OCI-LY1 (cell line): Measurements from ENCODE around the gene PABPC1L.
"Not testable (repeated sequence)": the region's sequence is repeated elsewhere in the genome, so short reads cannot be mapped to it uniquely, and the experiment has no call there.

Source experiments
- H2AFZ ChIP-seq: fragments of 200-600 bp; sonication (generic), shearing (Covaris generic); 2 replicates; pipeline ENCODE4 v1.6.0; 2014; ENCODE audit warnings: antibody characterized with exemption, mild to moderate bottlenecking, low read length
- H3F3A ChIP-seq: fragments of 200-600 bp; sonication (generic), shearing (Covaris generic); 2 replicates; pipeline ENCODE4 v1.6.0; 2014; ENCODE audit warnings: mild to moderate bottlenecking, antibody characterized with exemption, low read length, moderate library complexity; ENCODE audit not compliant: insufficient read depth
- H3K27ac ChIP-seq: fragments of 200-600 bp; sonication (generic); 2 replicates; pipeline ENCODE4 v1.5.1; 2014; ENCODE audit warnings: low read length, mixed run types, mild to moderate bottlenecking, low read depth; ENCODE audit not compliant: poor library complexity, severe bottlenecking
- H3K27me3 ChIP-seq: fragments of 200-600 bp; sonication (generic); 2 replicates; pipeline ENCODE4 v1.6.0; 2014; ENCODE audit warnings: antibody characterized with exemption, mild to moderate bottlenecking, low read length, moderate library complexity; ENCODE audit not compliant: insufficient read depth
- H3K36me3 ChIP-seq: fragments of 200-600 bp; sonication (generic); 2 replicates; pipeline ENCODE4 v1.6.1; 2014; ENCODE audit warnings: mild to moderate bottlenecking, antibody characterized with exemption, low read length, moderate library complexity, mixed read lengths; ENCODE audit not compliant: insufficient read depth
- H3K4me1 ChIP-seq: fragments of 200-600 bp; sonication (generic); 2 replicates; pipeline ENCODE4 v1.5.1; 2014; ENCODE audit warnings: mild to moderate bottlenecking, low read length, moderate library complexity; ENCODE audit not compliant: insufficient read depth, severe bottlenecking
- H3K4me2 ChIP-seq: fragments of 200-600 bp; sonication (generic), shearing (Covaris generic); 2 replicates; pipeline ENCODE4 v1.6.1; 2014; ENCODE audit warnings: low read length
- H3K4me3 ChIP-seq: fragments of 200-600 bp; sonication (generic); 2 replicates; pipeline ENCODE4 v1.5.1; 2014; ENCODE audit warnings: low read length, low read depth, mild to moderate bottlenecking, mixed read lengths; ENCODE audit not compliant: poor library complexity, severe bottlenecking
- H3K79me2 ChIP-seq: fragments of 200-600 bp; shearing (Covaris generic); 2 replicates; pipeline ENCODE4 v1.6.1; 2016; ENCODE audit warnings: mixed run types, low read length, mixed read lengths; ENCODE audit not compliant: insufficient read depth
- H3K9ac ChIP-seq: fragments of 200-600 bp; sonication (generic), shearing (Covaris generic); 2 replicates; pipeline ENCODE4 v1.6.1; 2014; ENCODE audit warnings: mild to moderate bottlenecking, low read length, mixed read lengths
- H3K9me2 ChIP-seq: fragments of 200-600 bp; sonication (generic), shearing (Covaris generic); 2 replicates; pipeline ENCODE4 v1.6.1; 2014; ENCODE audit warnings: low read depth, mild to moderate bottlenecking, low read length, mixed read lengths
- H3K9me3 ChIP-seq: fragments of 200-600 bp; shearing (Covaris generic); 2 replicates; pipeline ENCODE4 v1.6.1; 2014; ENCODE audit warnings: low read length, mixed read lengths
- H4K20me1 ChIP-seq: fragments of 200-600 bp; sonication (generic), shearing (Covaris generic); 2 replicates; pipeline ENCODE4 v1.6.0; 2016; ENCODE audit warnings: mild to moderate bottlenecking, low read length; ENCODE audit not compliant: insufficient read depth
- EZH2 ChIP-seq: fragments of 200-600 bp; sonication (generic), shearing (Covaris generic); IDR thresholded peaks from 2 replicates; pipeline ENCODE4 v1.8.0; 2017; ENCODE audit warnings: borderline replicate concordance, mixed run types, mild to moderate bottlenecking, antibody characterized with exemption, low read length, moderate library complexity, mixed read lengths
- TF ChIP-seq, protein P1 (sequence below): fragments of 200-600 bp; sonication (generic), shearing (Covaris generic); IDR thresholded peaks from 2 replicates; pipeline ENCODE4 v1.5.1; 2017; ENCODE audit warnings: mild to moderate bottlenecking, antibody characterized with exemption, low read length, moderate library complexity, mixed read lengths

The PABPC1L gene

DNA sequence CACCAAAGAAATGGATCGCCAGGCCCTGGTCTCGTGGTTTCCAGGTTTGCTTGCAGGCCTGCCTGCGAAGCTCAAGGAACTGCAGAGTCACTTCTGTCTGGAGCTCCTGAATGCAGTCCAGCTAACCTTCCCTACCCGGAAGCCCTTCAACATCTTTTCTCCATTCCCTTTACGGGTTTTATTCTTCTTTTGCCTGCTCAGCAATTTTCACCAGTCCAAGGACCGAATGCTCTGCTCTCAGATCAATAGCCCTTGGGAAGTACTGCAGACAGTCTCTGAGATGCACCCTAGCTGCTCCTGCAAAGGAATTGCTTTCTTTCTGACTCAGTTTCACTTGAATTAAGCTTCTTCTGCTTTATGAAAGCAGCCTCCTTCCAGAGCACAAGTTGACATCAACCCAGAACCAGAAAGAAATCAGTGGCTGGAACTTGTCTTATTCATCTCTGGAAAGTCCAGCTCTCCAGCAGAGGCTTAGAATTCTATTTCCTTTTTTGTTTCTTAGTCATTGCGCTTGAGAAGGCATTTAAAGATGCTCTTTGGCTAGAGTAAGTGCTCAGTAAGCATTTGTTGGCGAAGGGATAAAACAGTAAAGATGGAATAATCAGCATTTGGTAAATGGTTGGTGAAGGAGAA is 43.0 kb upstream of the PABPC1L start:
- H3F3A ChIP-seq, result no peaks in the 10 kb centered on the region
- H3K4me3 ChIP-seq, result no peak overlapping the region
- no peak overlapping the region for H3K27ac ChIP-seq
- H4K20me1 ChIP-seq, result no peaks in the 10 kb centered on the region
- TF ChIP-seq, protein P1, sequence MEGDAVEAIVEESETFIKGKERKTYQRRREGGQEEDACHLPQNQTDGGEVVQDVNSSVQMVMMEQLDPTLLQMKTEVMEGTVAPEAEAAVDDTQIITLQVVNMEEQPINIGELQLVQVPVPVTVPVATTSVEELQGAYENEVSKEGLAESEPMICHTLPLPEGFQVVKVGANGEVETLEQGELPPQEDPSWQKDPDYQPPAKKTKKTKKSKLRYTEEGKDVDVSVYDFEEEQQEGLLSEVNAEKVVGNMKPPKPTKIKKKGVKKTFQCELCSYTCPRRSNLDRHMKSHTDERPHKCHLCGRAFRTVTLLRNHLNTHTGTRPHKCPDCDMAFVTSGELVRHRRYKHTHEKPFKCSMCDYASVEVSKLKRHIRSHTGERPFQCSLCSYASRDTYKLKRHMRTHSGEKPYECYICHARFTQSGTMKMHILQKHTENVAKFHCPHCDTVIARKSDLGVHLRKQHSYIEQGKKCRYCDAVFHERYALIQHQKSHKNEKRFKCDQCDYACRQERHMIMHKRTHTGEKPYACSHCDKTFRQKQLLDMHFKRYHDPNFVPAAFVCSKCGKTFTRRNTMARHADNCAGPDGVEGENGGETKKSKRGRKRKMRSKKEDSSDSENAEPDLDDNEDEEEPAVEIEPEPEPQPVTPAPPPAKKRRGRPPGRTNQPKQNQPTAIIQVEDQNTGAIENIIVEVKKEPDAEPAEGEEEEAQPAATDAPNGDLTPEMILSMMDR, result no peak
- TF ChIP-seq EZH2, result no peak
- no peak overlapping the region for H2AFZ ChIP-seq
- H3K27me3 ChIP-seq, result no peaks in the 10 kb centered on the region
- H3K9ac ChIP-seq, result no peak overlapping the region
- no peak overlapping the region for H3K4me2 ChIP-seq
- H3K36me3 ChIP-seq, result no peaks in the 10 kb centered on the region
- no peaks in the 10 kb centered on the region for H3K9me2 ChIP-seq
- H3K79me2 ChIP-seq, result no peaks in the 10 kb centered on the region
- no peaks in the 10 kb centered on the region for H3K4me1 ChIP-seq
- H3K9me3 ChIP-seq, result no peaks in the 10 kb centered on the region

DNA sequence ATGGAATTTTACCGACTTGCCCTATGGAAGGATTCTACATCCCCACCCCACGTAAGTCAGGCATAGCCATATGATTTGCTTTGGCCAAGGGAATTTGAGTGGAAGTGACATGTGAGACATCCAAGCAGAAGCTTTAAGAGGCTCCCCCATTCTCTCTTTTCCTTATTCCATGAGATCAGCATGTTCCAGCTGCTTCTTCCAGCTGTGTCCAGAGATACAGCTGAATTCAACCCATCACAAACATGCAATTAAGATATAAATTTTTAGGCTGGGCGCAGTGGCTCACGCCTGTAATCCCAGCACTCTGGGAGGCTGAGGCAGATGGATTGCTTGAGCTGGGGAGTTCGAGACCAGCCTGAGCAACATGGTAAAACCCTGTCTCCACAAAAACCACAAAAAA is 40.4 kb upstream of the PABPC1L start:
- H3K79me2 ChIP-seq, result no peaks in the 10 kb centered on the region
- no peak overlapping the region for H3K9ac ChIP-seq
- H3K4me2 ChIP-seq, result no peak overlapping the region
- no peaks in the 10 kb centered on the region for H3K9me2 ChIP-seq
- H3K9me3 ChIP-seq, result no peaks in the 10 kb centered on the region
- no peak overlapping the region for H3K27ac ChIP-seq
- no peaks in the 10 kb centered on the region for H3K4me1 ChIP-seq
- no peaks in the 10 kb centered on the region for H3F3A ChIP-seq
- no peaks in the 10 kb centered on the region for H3K36me3 ChIP-seq
- H4K20me1 ChIP-seq, result no peaks in the 10 kb centered on the region
- no peak overlapping the region for H2AFZ ChIP-seq
- TF ChIP-seq, protein P1, result no peak
- TF ChIP-seq EZH2, result no peak
- H3K4me3 ChIP-seq, result no peak overlapping the region
- no peaks in the 10 kb centered on the region for H3K27me3 ChIP-seq

DNA sequence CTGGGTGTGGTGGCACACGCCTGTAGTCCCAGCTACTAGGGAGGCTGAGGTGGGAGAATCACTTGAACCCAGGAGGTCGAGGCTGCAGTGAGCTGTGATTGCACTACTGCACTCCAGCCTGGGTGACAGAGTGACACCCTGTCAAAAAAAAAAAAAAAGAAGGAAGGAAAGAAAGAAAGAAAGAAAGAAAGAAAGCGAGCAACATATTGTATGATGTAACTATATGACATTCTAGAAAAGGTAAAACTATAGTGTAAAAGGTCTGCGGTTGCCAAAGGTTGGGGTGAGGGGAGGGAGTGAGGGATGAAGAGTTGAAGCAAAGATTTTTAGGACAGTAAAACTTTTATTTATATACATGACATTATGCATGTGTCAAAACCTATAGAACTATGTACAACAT is 27.5 kb upstream of the PABPC1L start:
- H3K4me2 ChIP-seq, H4K20me1 ChIP-seq, H3K27me3 ChIP-seq, H3K27ac ChIP-seq, H3K9ac ChIP-seq, H2AFZ ChIP-seq, H3K9me2 ChIP-seq, H3K4me3 ChIP-seq, H3K36me3 ChIP-seq, H3K9me3 ChIP-seq, H3F3A ChIP-seq: not testable (repeated sequence)
- peaks cover 20% of the 10 kb centered on the region for H3K4me1 ChIP-seq
- peaks cover 18% of the 10 kb centered on the region for H3K79me2 ChIP-seq

DNA sequence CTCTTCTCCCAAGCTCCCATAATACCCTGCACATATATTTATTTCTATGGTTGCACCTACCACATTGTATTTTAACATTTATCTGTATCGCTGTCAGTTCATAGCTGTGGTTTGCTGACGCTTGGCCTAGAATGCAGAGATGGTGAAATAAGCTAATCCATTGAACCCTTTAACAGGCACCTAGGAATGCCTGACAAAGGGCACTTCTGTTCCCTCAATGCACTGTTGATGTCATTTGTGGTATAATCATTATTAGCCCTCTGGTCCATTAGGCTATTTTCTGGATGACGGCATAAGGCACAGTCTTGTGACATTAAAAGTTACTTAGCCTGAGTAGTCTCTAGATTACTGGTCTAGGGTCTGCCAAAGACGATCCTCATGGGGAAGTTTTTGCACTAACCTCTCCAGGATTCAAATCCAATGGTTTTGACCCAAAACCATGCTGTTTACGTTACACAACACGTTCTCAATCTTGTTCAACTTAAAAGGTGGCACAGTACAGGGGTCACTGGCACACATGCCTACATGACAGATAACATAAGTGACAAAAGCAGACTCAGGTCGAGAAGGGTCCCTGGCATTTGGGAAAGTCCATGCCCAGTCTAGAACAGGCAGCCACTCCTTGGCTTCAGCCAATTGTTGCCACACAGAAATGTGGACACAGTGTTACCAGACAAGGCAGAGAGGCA is 26.5 kb upstream of the PABPC1L start:
- H3K27me3 ChIP-seq, result no peaks in the 10 kb centered on the region
- TF ChIP-seq, protein P1, result no peak
- TF ChIP-seq EZH2, result no peak
- H3K9me2 ChIP-seq, result no peaks in the 10 kb centered on the region
- H3K4me2 ChIP-seq, result no peak overlapping the region
- no peak overlapping the region for H3K27ac ChIP-seq
- H3K4me1 ChIP-seq, result peaks cover 30% of the 10 kb centered on the region
- no peak overlapping the region for H2AFZ ChIP-seq
- H3F3A ChIP-seq, result no peaks in the 10 kb centered on the region
- no peak overlapping the region for H3K4me3 ChIP-seq
- no peak overlapping the region for H3K9ac ChIP-seq
- H3K9me3 ChIP-seq, result no peaks in the 10 kb centered on the region
- peaks cover 27% of the 10 kb centered on the region for H3K79me2 ChIP-seq
- no peaks in the 10 kb centered on the region for H4K20me1 ChIP-seq
- H3K36me3 ChIP-seq, result peaks cover 7% of the 10 kb centered on the region; the same call in 1 of the 2 replicates
